Glutamatergic neuron (in vitro differentiated cells): ENCODE results near the gene ARFRP1. TPM values are rescaled to one million over a fixed set of nuclear protein-coding genes. Genes with fewer than 3 reads are reported as not detected.

Experiments used
- DNase-seq: peaks from one replicate; pipeline ENCODE4 v3.0.0; 2022
- H3K27ac Mint-ChIP-seq: one replicate; pipeline ENCODE4 v1.8.0; 2020; ENCODE audit warnings: mild to moderate bottlenecking, mixed read lengths, inconsistent platforms; ENCODE audit not compliant: unreplicated experiment
- H3K27me3 Mint-ChIP-seq: one replicate; pipeline ENCODE4 v1.8.0; 2020; ENCODE audit warnings: mild to moderate bottlenecking, moderate library complexity, mixed read lengths, inconsistent platforms; ENCODE audit not compliant: unreplicated experiment
- H3K36me3 Mint-ChIP-seq: one replicate; pipeline ENCODE4 v1.8.0; 2020; ENCODE audit warnings: mild to moderate bottlenecking, mixed read lengths, inconsistent platforms; ENCODE audit not compliant: unreplicated experiment
- H3K4me1 Mint-ChIP-seq: one replicate; pipeline ENCODE4 v1.8.0; 2020; ENCODE audit warnings: mild to moderate bottlenecking, low read depth, mixed read lengths, inconsistent platforms; ENCODE audit not compliant: unreplicated experiment
- H3K4me3 Mint-ChIP-seq: one replicate; pipeline ENCODE4 v1.8.0; 2020; ENCODE audit warnings: mild to moderate bottlenecking, mixed read lengths, inconsistent platforms; ENCODE audit not compliant: unreplicated experiment
- H3K9me3 Mint-ChIP-seq: one replicate; pipeline ENCODE4 v1.8.0; 2020; ENCODE audit warnings: mild to moderate bottlenecking, moderate library complexity, mixed read lengths, inconsistent platforms; ENCODE audit not compliant: unreplicated experiment
- CTCF ChIP-seq: fragments of 200-600 bp; sonication (generic); IDR thresholded peaks from one replicate; pipeline ENCODE4 v1.5.0; 2021; ENCODE audit not compliant: partially characterized antibody, unreplicated experiment
- total RNA-seq: library from RNA; stranded (reverse); fragmentation: NEBNext Ultra II Directional; extraction: Animal tissue kit (Norgen Biotek cat#: 25700); gene quantifications from one replicate; pipeline ENCODE4 v1.2.1, GENCODE V29; 2021; ENCODE audit not compliant: unreplicated experiment

The ARFRP1 gene
- total RNA-seq, 1 donor from 2014 or later: 51.9 TPM

GRCh38 chr20:63744158-63744557 is 36.4 kb upstream of the ARFRP1 start:
- Mint-ChIP-seq H3K4me1 (peaks cover 2% of the 10 kb centered on the region), H3K36me3 (no peaks in the 10 kb centered on the region), H3K27ac (no peak overlapping the region), H3K9me3 (peaks cover 12% of the 10 kb centered on the region), H3K4me3 (no peak overlapping the region), H3K27me3 (peaks cover 13% of the 10 kb centered on the region)
- no peak for DNase-seq
- no peak for TF ChIP-seq CTCF

GRCh38 chr20:63743210-63743970 is 35.6 kb upstream of the ARFRP1 start:
- H3K4me1 Mint-ChIP-seq: peaks cover 2% of the 10 kb centered on the region
- DNase-seq: no peak
- H3K4me3 Mint-ChIP-seq: peak overlapping the region; percentile 25
- no peaks in the 10 kb centered on the region for H3K36me3 Mint-ChIP-seq
- peaks cover 8% of the 10 kb centered on the region for H3K27me3 Mint-ChIP-seq
- no peak for TF ChIP-seq CTCF
- peaks cover 9% of the 10 kb centered on the region for H3K9me3 Mint-ChIP-seq
- H3K27ac Mint-ChIP-seq: peak overlapping the region; percentile 81

GRCh38 chr20:63742381-63743024 is 34.7 kb upstream of the ARFRP1 start:
- Mint-ChIP-seq H3K36me3 (no peaks in the 10 kb centered on the region), H3K4me1 (peaks cover 2% of the 10 kb centered on the region), H3K9me3 (peaks cover 9% of the 10 kb centered on the region), H3K27me3 (peaks cover 8% of the 10 kb centered on the region), H3K27ac (no peak overlapping the region), H3K4me3 (no peak overlapping the region)
- no peak for TF ChIP-seq CTCF
- DNase-seq: peak; percentile 27

GRCh38 chr20:63741676-63742380 is 34.1 kb upstream of the ARFRP1 start:
- DNase-seq: no peak
- peaks cover 9% of the 10 kb centered on the region for H3K9me3 Mint-ChIP-seq

More at GRCh38 chr20:63741676-63742380, 34.1 kb upstream of the ARFRP1 start:
- Mint-ChIP-seq H3K27ac (no peak overlapping the region), H3K27me3 (peaks cover 8% of the 10 kb centered on the region), H3K4me1 (peaks cover 2% of the 10 kb centered on the region), H3K4me3 (no peak overlapping the region), H3K36me3 (no peaks in the 10 kb centered on the region)
- no peak for TF ChIP-seq CTCF
